ENCODE data around the gene KIFC3. TPM values are rescaled to one million over a fixed set of nuclear protein-coding genes. Genes with fewer than 3 reads are reported as not detected.

KIFC3 gene
- total RNA-seq, 5 donors from 2014 or later (not counting 1 experiment from before 2014, with no cell fraction given) = 0.78 to 4.1 (median 2.7) TPM

DNA sequence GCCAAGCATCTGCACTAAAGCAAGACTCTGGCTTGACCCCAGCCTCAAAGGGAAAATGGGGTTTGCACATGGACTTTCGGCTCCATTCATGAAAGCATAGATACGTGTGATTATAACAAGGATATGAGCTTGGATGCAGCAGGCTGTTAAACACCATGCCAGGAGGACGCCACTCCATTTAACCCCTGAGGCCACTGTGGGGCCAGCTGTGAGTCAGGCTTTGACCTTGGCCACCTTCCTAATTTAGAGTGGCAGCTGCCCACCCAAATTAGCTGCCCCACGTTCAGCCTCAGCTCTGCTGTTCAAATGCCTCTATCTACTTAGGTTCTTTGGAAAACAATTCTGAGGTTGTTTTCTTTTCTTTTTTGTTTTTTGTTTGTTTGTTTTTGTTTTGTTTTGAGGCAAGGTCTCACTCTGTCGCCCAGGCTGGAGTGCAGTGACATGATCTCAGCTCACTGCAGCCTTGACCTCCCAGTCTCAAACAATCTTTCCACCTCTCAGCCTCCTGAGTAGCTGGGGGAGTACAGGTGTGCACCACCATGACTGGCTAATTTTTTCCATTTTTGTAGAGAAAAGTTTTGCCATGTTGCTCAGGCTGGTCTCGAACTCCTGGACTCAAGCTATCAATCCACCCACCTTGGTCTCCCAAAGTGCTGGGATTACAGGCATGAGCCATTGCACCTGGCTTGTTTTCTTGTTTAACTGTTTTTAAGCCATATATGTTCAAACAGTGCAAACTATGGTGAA, 23.2 kb upstream of the KIFC3 start:
- no peaks in the 10 kb centered on the region for H3K27me3 Mint-ChIP-seq
- no peak for DNase-seq
- no peak overlapping the region for H3K4me3 Mint-ChIP-seq
- Histone ChIP-seq H3K27ac (ENCODE audit: low read length) (no peak overlapping the region), H3K9me3 (no peaks in the 10 kb centered on the region), H3K4me1 (ENCODE audit: control insufficient read depth in 1 of 2, extremely low read depth in 1 of 2, insufficient read depth in 2 of 2, low read length in 2 of 2) (no peaks in the 10 kb centered on the region), H3K27me3 (replicated peaks in 1 of 2; ENCODE audit: control insufficient read depth in 2 of 2, extremely low read depth in 1 of 2, insufficient read depth in 2 of 2, low read length in 1 of 2) (peaks cover 0 to 12% of the 10 kb centered on the region in 2 experiments), H3K36me3 (ENCODE audit: control insufficient read depth in 2 of 2, extremely low read depth in 1 of 2, insufficient read depth in 1 of 2, low read length in 1 of 2) (no peaks in the 10 kb centered on the region), H3K4me3 (ENCODE audit: control insufficient read depth in 1 of 2, extremely low read depth in 1 of 2, low read length in 1 of 2) (no peak overlapping the region)
- no peak overlapping the region for H3K27ac Mint-ChIP-seq
- ChIA-PET CTCF (no interaction called here), POLR2A (no interaction called here)
- H3K36me3 Mint-ChIP-seq = no peaks in the 10 kb centered on the region
- 89% methylated on average over 3 of the region's 6 CpGs for WGBS (ENCODE audit: insufficient coverage)
- no peaks in the 10 kb centered on the region for H3K9me3 Mint-ChIP-seq
- no peak for ATAC-seq (replicated peaks in 1 of 4)
- H3K4me1 Mint-ChIP-seq = no peaks in the 10 kb centered on the region

DNA sequence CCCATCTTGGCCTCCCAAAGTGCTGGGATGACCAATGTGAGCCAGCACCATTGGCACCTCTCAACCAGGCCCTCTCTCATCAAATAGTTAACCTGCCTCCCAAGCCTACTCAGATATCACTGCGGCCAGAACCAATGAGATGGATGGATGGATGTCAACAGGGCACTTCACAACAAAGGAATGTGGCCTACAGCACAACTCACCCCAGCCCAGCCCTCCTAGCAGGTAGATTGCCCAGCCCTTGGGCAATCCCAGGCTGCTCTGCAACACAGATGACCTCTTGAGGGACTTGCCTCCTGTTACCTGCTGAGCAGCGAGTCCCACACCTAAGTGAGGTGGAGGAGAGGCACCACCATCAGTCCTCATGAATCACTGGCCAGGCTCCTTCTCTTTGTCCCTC, 22.6 kb upstream of the KIFC3 start:
- no peaks in the 10 kb centered on the region for H3K36me3 ChIP-seq (ENCODE audit: control insufficient read depth in 2 of 2, extremely low read depth in 1 of 2, insufficient read depth in 1 of 2, low read length in 1 of 2)
- DNase-seq (no peak), ATAC-seq (replicated peaks in 1 of 4) (no peak)
- H3K4me1 Mint-ChIP-seq = no peaks in the 10 kb centered on the region
- H3K4me1 ChIP-seq (ENCODE audit: control insufficient read depth in 1 of 2, extremely low read depth in 1 of 2, insufficient read depth in 2 of 2, low read length in 2 of 2) = no peaks in the 10 kb centered on the region
- H3K27me3 Mint-ChIP-seq = no peaks in the 10 kb centered on the region
- no peak overlapping the region for H3K4me3 ChIP-seq (ENCODE audit: control insufficient read depth in 1 of 2, extremely low read depth in 1 of 2, low read length in 1 of 2)
- CTCF ChIA-PET = no interaction called here
- no peaks in the 10 kb centered on the region for H3K9me3 Mint-ChIP-seq
- H3K27ac ChIP-seq (ENCODE audit: low read length) = no peak overlapping the region
- H3K9me3 ChIP-seq = no peaks in the 10 kb centered on the region
- H3K27me3 ChIP-seq (replicated peaks in 1 of 2; ENCODE audit: control insufficient read depth in 2 of 2, extremely low read depth in 1 of 2, insufficient read depth in 2 of 2, low read length in 1 of 2) = peaks cover 0 to 12% of the 10 kb centered on the region in 2 experiments
- no CpG with 5 or more reads among the region's 2 CpGs for WGBS (ENCODE audit: insufficient coverage)
- no peak overlapping the region for H3K4me3 Mint-ChIP-seq
- POLR2A ChIA-PET = no interaction called here
- no peak overlapping the region for H3K27ac Mint-ChIP-seq
- H3K36me3 Mint-ChIP-seq = no peaks in the 10 kb centered on the region

DNA sequence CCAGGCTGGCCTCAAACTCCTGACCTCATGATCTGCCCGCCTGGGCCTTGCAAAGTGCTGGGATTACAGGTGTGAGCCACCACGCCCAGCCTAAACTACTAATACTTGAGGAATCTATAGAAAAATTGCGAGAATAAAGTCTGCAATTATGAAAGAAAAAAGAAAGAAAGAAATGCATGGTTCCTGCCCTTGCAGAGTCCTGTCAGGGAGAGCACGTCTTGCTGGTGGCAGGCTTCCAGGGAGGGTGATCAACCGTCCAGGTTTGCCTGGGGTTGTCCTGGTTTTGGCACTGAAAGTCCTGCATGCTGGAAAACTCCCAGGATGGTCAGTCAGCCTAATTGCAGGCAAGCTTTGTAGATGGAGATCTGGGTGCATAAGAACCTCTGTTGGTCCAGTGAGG, 21.5 kb upstream of the KIFC3 start:
- H3K27ac ChIP-seq (ENCODE audit: low read length) = no peak overlapping the region
- H3K9me3 ChIP-seq = no peaks in the 10 kb centered on the region
- POLR2A ChIA-PET = no interaction called here
- H3K4me1 ChIP-seq (ENCODE audit: control insufficient read depth in 1 of 2, extremely low read depth in 1 of 2, insufficient read depth in 2 of 2, low read length in 2 of 2) = no peaks in the 10 kb centered on the region
- Mint-ChIP-seq H3K4me1 (no peaks in the 10 kb centered on the region), H3K4me3 (no peak overlapping the region), H3K9me3 (no peaks in the 10 kb centered on the region), H3K36me3 (no peaks in the 10 kb centered on the region), H3K27ac (no peak overlapping the region), H3K27me3 (no peaks in the 10 kb centered on the region)
- WGBS (ENCODE audit: insufficient coverage) = 76% methylated on average over 4 of the region's 5 CpGs
- ATAC-seq (replicated peaks in 1 of 4) = no peak
- no peaks in the 10 kb centered on the region for H3K36me3 ChIP-seq (ENCODE audit: control insufficient read depth in 2 of 2, extremely low read depth in 1 of 2, insufficient read depth in 1 of 2, low read length in 1 of 2)
- no peak overlapping the region for H3K4me3 ChIP-seq (ENCODE audit: control insufficient read depth in 1 of 2, extremely low read depth in 1 of 2, low read length in 1 of 2)
- no peak for DNase-seq
- CTCF ChIA-PET = no interaction called here
- peaks cover 0 to 12% of the 10 kb centered on the region in 2 experiments for H3K27me3 ChIP-seq (replicated peaks in 1 of 2; ENCODE audit: control insufficient read depth in 2 of 2, extremely low read depth in 1 of 2, insufficient read depth in 2 of 2, low read length in 1 of 2)

DNA sequence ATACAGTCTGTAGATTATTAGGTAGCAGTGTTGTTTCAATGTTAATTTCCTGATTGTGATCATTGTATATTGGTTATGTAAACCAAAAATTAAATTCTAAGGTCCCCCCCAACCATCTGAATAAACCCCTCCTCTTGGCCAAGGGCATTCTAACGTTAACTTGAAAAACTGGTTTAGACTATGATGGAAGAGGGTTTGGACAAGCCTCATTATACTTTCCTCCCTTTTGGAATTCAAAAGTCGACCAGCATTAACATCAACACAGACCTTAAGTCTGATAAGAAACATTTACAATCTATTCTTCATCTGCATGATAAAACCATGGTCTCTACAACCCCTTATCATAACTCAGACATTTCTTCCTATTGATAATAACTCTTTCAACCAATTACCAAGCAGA, 20.6 kb upstream of the KIFC3 start:
- H3K9me3 ChIP-seq = no peaks in the 10 kb centered on the region
- H3K27ac ChIP-seq (ENCODE audit: low read length) = no peak overlapping the region
- ChIA-PET POLR2A (no interaction called here), CTCF (no interaction called here)
- no peak for ATAC-seq (replicated peaks in 1 of 4)
- no peaks in the 10 kb centered on the region for H3K36me3 ChIP-seq (ENCODE audit: control insufficient read depth in 2 of 2, extremely low read depth in 1 of 2, insufficient read depth in 1 of 2, low read length in 1 of 2)
- no peaks in the 10 kb centered on the region for H3K36me3 Mint-ChIP-seq
- DNase-seq = no peak
- no peak overlapping the region for H3K4me3 ChIP-seq (ENCODE audit: control insufficient read depth in 1 of 2, extremely low read depth in 1 of 2, low read length in 1 of 2)
- WGBS (ENCODE audit: insufficient coverage) = 60% methylated on average over 1 of the region's 2 CpGs
- H3K9me3 Mint-ChIP-seq = no peaks in the 10 kb centered on the region
- no peaks in the 10 kb centered on the region for H3K4me1 Mint-ChIP-seq
- H3K27me3 Mint-ChIP-seq = no peaks in the 10 kb centered on the region
- H3K4me1 ChIP-seq (ENCODE audit: control insufficient read depth in 1 of 2, extremely low read depth in 1 of 2, insufficient read depth in 2 of 2, low read length in 2 of 2) = no peaks in the 10 kb centered on the region
- no peak overlapping the region for H3K27ac Mint-ChIP-seq
- no peak overlapping the region for H3K4me3 Mint-ChIP-seq
- peaks cover 0 to 12% of the 10 kb centered on the region in 2 experiments for H3K27me3 ChIP-seq (replicated peaks in 1 of 2; ENCODE audit: control insufficient read depth in 2 of 2, extremely low read depth in 1 of 2, insufficient read depth in 2 of 2, low read length in 1 of 2)

DNA sequence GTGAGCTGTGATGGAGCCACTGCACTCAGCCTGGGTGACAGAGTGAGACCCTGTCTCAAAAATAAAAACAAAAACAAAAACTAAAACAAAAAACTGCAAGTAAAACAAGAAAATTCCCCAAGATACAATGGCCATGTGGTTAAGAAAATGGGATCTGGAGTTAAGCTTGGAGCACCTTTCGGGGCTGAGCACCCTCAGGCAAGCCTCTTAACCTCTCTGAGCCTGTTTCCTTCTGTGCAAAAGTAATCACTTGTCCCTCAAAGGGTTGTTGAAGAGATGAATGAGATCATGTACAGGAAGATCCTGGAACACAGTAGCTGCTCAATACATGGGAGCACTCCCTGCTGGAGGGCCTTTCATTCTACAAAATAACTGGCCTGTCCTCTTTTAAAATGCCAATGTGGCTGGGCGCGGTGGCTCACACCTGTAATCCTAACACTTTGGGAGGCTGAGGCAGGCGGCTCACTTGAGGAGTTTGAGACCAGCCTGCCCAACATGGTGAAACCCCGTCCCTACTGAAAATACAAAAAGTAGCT, 19.8 kb upstream of the KIFC3 start:
- no peaks in the 10 kb centered on the region for H3K9me3 ChIP-seq
- DNase-seq (no peak), ATAC-seq (replicated peaks in 1 of 4) (no peak)
- Mint-ChIP-seq H3K27me3 (no peaks in the 10 kb centered on the region), H3K4me3 (no peak overlapping the region), H3K9me3 (no peaks in the 10 kb centered on the region), H3K36me3 (no peaks in the 10 kb centered on the region), H3K27ac (no peak overlapping the region), H3K4me1 (no peaks in the 10 kb centered on the region)
- H3K4me1 ChIP-seq (ENCODE audit: control insufficient read depth in 1 of 2, extremely low read depth in 1 of 2, insufficient read depth in 2 of 2, low read length in 2 of 2) = no peaks in the 10 kb centered on the region
- CTCF ChIA-PET = no interaction called here
- POLR2A ChIA-PET = no interaction called here
- no peak overlapping the region for H3K27ac ChIP-seq (ENCODE audit: low read length)
- peaks cover 0 to 6% of the 10 kb centered on the region in 2 experiments for H3K27me3 ChIP-seq (replicated peaks in 1 of 2; ENCODE audit: control insufficient read depth in 2 of 2, extremely low read depth in 1 of 2, insufficient read depth in 2 of 2, low read length in 1 of 2)
- H3K4me3 ChIP-seq (ENCODE audit: control insufficient read depth in 1 of 2, extremely low read depth in 1 of 2, low read length in 1 of 2) = no peak overlapping the region
- 95% methylated on average over 5 of the region's 5 CpGs for WGBS (ENCODE audit: insufficient coverage)
- no peaks in the 10 kb centered on the region for H3K36me3 ChIP-seq (ENCODE audit: control insufficient read depth in 2 of 2, extremely low read depth in 1 of 2, insufficient read depth in 1 of 2, low read length in 1 of 2)

DNA sequence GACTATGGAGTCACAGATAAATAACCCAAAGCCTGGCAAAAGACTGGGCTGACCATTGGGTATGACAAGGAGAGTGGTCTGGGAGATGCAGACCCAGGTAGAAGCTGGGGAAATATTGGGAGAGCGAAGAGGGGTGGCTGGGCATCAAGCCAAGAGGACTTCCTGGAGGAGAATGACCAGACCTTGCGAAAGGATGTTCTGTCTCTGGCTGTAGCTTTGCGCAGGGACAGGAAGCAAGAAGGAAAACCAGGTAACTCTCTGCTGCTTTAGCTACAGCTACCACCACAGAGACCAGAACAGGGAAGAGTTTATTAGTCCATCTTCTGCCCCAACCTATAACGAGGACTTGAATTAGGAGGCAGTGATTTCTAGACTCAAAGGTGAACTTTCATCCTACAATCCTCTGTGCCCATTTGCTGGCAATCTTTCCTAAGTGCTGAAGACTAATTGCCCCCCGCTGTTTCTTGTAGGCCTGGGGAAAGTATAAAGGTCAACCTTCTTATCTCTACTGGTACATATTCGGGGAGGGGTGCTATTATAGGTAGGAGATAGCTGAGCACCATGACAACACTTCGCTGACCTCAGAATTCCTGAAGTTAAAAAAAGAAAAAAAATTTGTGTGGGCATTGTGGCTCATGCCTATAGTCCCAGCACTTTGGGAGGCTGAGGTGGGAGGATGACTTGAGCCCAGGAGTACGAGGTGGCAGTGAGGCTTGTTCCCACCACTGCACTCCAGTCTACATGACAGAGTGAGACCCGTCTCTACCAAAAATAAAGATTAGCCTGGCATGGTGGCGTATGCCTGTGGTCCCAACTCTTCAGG, 19.1 kb upstream of the KIFC3 start:
- ChIA-PET CTCF (no interaction called here), POLR2A (no interaction called here)
- no peak overlapping the region for H3K27ac Mint-ChIP-seq
- no peak for ATAC-seq (replicated peaks in 1 of 4)
- H3K9me3 ChIP-seq = no peaks in the 10 kb centered on the region
- H3K4me3 ChIP-seq (ENCODE audit: control insufficient read depth in 1 of 2, extremely low read depth in 1 of 2, low read length in 1 of 2) = no peak overlapping the region
- no peaks in the 10 kb centered on the region for H3K36me3 ChIP-seq (ENCODE audit: control insufficient read depth in 2 of 2, extremely low read depth in 1 of 2, insufficient read depth in 1 of 2, low read length in 1 of 2)
- H3K27me3 ChIP-seq (replicated peaks in 1 of 2; ENCODE audit: control insufficient read depth in 2 of 2, extremely low read depth in 1 of 2, insufficient read depth in 2 of 2, low read length in 1 of 2) = peaks cover 0 to 3% of the 10 kb centered on the region in 2 experiments
- no peaks in the 10 kb centered on the region for H3K9me3 Mint-ChIP-seq
- 100% methylated on average over 1 of the region's 10 CpGs for WGBS (ENCODE audit: insufficient coverage)
- H3K4me1 ChIP-seq (ENCODE audit: control insufficient read depth in 1 of 2, extremely low read depth in 1 of 2, insufficient read depth in 2 of 2, low read length in 2 of 2) = peaks cover 0 to 5% of the 10 kb centered on the region in 2 experiments
- H3K27me3 Mint-ChIP-seq = no peaks in the 10 kb centered on the region
- H3K4me3 Mint-ChIP-seq = no peak overlapping the region
- peaks cover 0 to 5% (median 5%) of the 10 kb centered on the region in 3 donors for H3K4me1 Mint-ChIP-seq
- no peak overlapping the region for H3K27ac ChIP-seq (ENCODE audit: low read length)
- H3K36me3 Mint-ChIP-seq = no peaks in the 10 kb centered on the region
- DNase-seq = no peak

Measured in T-cell (primary cell).